NOMO-1 treated with dmso at 0.1 percent for 144 hours (cell line): ENCODE data around the gene HOXD9.

ENCODE experiments used
- DNase-seq: peaks from one replicate; lab custom pipeline; 2025; ENCODE audit not compliant: unreplicated experiment; lab: John Stamatoyannopoulos, UW

Gene HOXD9

DNA sequence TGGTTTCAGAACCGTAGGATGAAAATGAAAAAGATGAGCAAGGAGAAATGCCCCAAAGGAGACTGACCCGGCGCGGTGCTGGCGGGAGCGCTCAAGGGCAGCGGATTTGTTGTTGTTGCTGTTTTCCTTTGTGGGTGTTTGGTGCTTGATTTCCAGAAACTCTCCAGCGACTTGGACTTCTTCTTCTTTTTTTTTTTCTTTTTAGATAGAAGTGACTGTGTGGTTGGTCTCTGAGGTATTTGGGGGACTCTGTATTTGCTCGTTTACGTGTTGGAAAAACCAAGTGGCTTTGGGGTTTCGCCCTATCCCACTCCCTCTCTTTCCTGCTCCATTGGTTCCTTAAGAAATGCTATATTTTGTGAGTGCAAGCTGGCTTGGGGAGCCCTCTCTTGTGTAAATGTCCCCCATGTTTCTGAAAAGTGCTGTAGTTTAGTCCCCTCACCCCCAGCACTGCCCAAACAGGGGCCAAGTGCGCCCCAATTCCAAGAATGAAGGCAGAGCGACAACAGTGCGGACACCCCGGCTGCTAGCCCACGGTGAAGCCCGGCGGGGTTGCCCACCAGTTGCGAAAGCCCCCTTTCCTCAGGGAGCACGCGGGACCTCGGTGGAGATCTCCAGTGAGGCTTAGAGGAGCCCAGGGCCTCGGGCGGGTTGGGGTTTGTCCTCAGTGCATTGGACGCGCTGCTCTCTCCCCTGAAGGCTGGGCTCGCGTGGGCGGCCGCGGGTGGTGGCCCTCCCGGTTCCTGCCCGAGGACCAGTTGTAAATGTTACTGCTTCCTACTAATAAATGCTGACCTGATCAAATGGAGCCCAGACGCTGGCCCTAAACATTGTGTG is 1.8 kb downstream of the HOXD9 start:
- no peak for DNase-seq

DNA sequence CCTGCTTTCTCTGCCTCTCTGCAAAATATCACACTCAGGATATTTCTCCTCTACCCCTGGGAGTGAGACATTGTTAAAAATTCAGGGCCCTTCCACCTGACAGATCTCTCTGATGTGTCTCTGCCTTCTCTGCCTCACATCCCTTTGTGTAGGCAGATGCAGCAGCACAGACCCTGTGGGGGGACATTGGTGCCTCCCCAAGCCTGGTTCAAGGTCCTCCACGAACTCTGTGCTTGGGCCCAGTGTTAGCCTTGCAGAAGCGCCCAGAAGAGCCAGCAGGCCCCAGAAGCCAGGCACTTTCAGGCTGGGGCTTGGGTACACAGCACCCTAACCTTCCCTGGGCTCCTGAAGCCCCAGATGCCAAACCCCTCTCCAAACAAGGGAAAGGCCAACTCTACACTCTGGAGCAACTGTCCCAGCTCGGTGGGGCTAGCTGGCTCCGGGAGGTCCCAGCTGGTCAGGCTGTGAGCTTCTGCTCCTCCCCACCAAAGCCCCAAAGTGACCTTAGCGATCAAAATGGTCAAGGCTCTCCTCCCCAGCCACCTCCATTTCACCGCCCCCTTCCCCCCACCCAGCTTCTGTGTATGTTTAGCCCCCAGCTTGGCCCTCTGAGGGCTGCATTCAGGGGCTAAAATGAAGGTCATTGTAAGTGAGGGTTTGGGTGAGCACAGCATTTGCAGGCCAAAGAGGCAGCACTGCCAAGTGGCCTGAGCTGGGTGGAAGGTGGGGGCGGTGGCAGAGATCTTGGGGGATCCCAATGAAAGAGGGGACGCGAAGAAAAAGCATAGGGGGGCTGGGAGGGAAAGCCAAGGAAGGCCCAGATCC is 2.6 kb downstream of the HOXD9 start:
- no peak for DNase-seq

DNA sequence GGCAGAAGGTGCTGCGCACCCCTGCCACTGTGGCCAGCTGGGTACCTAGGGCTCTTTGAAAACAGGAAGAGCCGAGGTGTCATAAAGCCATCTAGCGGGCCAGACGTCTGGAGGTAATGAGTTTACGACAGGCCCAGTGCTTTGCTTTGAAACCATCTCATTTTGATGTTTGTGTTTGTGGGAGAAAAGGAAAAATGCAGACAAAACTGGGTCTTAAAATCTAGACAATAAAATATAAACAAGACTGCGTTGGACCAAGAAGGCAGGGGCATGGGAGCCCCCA is 3.2 kb downstream of the HOXD9 start:
- DNase-seq, result no peak

DNA sequence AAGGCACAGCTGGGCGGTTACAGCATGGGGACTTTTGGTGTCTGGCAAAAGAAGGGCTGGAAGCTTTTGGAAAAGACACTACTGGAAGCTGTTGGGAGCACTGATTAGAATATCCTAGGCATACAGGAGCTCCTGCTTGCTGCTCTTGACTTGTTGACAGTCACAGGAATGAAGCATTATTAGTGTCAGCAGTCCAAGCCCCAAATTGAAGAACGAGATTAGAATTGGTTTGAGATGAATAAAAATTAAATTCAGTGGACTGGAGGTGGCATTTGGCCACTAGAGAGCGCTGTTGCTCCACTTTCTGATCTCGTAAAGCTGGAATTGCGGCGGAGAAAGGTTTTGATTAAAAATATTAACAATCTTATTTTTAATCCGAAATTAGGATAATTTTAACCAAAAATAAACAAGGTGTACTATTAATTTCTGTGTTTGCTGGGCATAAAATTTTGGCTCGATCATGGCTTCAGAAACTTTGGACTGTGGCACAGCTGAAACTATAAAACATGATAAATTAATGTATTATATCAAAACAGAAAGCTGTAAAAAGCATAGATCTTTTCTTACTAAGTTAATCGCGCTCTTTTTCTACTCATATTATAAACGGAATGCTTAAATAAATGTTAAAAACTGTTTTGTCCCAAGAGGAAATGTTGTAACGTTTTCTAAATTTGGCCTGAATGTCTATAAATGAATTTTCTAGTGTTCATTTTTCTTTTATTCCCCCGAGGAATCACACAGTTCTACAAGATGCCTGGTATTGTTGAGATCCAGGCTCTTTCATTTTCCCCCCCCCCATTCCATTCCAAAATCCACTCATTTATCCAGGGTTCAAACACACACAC is 4.6 kb downstream of the HOXD9 start:
- DNase-seq, result no peak

DNA sequence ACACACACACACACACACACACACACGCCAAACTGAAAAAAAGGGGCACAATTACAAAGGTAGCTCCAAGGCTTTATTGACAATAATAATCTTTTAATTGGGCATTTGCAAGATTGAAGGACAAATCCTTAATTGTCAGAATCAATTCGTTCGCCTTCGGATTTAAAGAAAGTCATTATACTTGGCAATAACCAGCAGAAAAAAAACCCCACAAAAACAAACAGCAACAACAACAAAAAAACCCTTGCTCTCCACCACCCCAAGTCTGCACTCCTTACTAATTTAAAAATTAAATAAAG is 5.2 kb downstream of the HOXD9 start:
- no peak for DNase-seq

DNA sequence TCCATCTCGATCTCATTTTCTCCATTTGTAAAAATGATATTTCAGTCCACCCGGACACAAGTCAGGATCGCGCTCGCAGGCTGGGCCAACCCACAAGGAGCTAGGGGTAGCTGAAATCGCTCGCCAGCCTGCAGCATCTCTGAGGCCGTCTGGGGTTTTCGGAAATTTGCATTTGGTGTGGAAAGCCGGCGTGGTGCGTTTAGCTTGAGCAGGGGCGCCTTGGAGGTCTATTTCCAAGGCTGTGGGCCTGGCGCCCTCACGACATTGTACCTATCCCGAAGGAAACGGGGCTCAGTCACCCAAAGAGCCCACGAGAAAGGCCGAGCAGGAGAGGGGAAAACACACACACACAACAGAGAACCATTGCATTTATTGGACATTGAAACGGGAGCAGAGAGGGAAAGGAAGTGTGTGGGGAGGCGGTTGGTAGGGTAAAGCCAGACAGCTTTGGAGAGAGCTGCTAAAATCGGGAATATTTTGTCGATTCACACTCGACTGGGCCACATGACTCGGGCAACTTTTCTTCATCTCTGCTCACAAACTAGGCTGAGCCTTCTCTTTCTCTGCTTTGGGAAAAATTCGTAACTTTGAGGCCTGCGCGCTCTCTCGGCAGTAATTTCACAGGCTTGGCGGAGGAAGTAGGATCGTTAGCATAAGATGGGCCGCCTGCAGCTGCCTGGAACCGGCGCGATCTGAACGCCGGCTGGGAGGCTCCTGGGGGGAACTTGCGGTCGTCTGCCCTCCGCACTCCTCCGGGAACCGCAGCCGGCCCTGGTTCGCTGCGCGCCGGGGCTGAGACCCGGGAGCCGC is 5.9 kb downstream of the HOXD9 start:
- DNase-seq, result no peak

DNA sequence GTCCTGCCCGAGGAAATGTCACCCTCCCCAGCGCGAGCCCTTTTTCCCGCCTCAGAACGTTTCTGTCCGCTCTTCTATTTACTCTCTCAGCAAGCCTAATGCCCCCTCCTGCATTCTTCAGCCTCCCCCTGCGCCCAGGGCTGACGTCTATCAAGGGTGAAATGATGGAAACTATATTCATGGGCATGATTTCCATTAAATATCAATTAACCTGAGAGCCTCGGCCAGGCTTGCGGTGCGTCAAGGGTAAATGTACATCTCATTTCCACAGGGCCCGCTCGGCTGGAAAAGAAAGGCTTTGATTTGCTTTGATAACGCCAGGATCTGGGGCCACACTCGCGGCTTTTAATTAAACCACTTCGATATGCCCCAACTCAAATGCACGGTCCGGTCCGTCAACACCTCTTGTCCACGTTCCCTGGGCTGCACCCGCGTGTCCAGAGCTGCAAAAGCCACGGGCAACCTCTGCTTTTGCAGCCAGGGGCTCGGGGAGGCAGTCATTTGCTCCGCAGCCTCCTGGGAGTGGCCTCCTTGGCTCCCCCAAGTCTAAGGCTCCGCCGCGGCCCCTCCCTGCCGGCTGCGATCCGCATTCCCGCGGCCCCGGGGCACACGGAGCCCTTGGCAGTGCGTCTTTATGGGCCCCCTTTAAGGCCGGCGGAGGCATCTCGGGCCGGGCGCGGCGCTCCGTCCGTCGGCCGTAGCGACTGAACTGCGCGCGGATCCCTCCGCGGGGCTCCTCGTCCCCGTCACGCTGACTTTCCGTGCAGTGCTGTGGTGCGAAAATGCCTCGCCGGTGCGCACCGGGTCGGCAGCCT is 6.7 kb downstream of the HOXD9 start, which contains the start of gene HOXD8:
HOXD8 (plus strand) TSS at position 724 of the 815 bp plus-strand sequence. CDS start 662 bp downstream, outside the sequence.
- DNase-seq, result no peak

DNA sequence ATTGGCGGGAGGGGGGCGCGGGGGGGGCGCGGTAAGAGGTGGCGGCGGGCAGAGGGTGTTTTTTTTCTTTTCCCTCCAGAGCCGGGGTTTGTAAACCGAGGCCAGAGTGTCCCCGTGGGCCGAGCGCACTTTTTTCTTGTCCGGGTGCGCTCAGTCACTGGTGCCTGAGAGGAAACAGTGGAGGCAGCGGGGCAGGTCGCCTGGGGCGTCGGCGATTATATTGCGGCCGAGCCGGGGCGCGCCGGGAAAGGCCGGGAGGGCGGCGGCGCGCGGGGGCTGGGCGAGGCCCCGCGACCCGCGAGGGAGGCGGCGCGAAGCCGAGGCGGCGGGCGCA is 7.3 kb downstream of the HOXD9 start:
- no peak for DNase-seq

DNA sequence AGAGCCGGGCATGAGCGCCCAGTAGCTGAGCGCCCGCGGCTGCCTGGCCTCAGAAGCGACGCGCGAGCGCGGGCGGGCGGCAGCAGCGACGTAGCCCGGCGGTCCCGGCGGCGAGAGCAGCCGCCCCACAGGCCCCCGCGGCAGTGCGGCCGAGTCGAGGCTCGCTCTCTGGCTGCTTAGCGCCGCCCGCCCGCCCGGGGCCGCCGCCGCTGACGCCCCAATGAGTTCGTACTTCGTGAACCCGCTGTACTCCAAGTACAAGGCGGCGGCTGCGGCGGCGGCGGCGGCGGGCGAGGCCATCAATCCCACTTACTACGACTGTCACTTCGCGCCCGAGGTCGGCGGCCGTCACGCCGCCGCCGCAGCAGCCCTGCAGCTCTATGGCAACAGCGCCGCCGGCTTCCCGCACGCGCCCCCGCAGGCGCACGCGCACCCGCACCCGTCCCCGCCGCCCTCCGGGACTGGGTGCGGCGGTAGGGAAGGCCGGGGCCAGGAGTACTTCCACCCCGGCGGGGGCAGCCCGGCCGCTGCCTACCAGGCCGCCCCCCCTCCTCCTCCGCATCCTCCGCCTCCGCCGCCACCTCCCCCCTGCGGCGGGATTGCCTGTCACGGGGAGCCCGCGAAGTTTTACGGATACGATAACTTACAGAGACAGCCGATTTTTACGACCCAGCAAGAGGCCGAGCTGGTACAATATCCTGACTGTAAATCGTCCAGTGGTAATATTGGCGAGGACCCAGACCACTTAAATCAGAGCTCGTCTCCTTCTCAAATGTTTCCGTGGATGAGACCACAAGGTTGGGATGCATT is 7.8 kb downstream of the HOXD9 start:
- DNase-seq, result no peak

DNA sequence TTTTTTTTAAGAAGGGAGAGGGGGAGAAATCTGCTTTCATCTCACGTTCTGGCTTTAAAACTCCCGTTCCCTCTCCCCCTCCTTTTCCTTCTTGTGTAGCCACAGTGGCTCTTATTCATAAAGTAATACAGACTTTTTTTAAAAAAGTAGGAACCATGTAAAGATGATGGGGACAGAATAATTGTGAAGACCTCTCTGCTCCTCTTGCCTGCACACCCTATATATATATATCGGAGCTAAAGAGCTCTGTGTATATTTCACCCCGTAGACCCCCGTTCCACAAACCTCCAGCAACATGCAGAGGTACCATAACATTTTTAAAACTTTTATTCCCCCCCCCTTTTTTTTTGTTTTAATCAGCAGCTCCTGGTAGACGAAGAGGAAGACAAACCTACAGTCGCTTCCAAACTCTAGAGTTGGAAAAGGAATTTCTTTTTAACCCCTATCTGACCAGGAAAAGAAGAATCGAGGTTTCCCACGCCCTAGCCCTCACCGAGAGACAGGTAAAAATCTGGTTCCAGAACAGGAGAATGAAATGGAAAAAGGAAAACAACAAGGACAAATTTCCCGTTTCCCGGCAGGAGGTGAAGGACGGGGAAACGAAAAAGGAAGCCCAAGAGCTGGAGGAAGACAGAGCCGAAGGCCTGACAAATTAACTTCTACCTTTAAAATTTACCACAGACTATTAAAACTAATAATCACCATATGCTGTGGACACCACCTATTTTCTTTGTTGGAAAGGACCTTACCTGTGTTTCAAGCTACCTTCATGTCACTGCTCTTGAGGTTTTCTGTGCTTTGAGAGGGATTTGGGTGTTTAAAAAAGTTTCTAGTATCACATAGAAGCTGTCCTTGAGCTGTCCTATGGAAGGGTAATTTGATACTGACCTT is 8.7 kb downstream of the HOXD9 start:
- no peak for DNase-seq

DNA sequence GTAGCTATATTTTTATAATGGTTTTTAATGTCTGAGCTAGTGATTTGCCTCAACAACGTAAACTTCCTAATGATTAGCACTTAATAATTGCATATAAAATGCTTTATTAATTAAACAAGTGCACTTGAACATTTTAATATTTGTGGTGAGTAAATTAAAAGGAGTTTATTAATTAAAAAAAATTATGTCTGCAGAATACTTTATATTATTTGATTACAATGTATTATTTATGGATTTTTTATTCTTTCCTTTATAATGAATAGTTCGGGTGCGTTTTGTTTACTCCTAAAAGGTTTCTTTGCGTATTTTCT is 9.3 kb downstream of the HOXD9 start:
- DNase-seq, result no peak

DNA sequence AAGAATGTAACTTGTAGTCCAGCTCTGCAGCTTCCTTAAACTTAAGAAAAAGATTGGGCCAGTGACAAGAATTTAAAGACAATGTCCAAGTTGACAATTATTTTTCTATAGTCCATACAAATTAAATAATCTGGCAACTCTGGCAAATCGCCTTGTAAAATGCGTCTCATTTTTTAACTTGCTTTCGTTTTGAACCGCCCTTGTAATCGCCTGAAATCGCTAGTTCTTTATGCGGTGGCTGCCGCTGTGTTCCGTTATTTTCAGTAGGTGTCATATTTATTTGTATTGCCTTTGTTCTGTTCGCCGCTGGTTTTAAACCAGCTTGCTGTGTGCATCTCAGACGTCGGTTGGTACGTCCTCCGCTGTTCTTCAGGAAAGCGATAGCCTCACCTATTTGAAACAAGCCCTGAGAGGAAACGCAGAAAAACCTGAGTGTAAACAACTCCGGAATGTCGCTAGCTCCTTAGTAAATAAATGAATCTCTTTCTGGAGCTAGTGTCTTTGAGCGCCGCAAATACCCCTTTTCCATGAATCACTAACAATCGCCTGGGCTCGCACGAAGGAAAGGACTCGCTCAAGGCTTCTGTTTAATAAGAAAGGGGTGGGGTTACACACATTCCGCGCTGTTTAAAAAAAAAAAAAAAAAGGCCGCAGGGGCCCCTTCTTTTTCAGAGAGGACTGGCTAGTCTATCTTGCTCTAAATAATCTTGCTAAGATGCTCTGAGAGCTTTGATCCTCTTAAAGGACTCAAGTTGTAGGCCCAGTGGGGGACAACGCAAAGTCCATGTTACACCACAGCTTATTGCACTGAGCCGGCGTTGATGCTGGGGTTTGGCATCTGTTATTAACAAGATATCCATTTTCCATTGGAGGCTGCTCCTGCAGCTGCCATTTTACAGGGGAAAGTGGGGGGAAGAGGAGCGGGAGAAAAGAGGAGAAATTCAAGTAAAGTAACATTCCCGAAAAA is 10.0 kb downstream of the HOXD9 start:
- DNase-seq, result no peak

DNA sequence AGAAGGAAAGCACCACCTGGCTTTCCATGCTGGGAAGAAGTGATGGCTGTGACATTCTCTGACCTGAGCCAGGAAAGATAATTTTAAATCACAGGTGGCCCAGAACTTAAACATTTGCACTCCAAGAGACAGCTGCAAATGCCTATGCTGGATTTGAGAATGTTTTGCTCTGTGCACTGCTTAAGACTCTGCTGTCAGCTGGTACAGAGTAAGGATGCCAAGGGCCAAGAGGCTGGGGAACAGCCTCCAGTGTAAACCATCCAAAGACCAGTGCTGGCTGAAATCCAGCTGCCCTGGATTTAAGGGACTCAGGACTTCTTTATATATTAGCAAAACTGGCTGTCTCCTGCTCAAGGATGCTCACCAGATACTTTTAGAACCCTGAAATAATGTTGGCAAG is 10.9 kb downstream of the HOXD9 start:
- no peak for DNase-seq

DNA sequence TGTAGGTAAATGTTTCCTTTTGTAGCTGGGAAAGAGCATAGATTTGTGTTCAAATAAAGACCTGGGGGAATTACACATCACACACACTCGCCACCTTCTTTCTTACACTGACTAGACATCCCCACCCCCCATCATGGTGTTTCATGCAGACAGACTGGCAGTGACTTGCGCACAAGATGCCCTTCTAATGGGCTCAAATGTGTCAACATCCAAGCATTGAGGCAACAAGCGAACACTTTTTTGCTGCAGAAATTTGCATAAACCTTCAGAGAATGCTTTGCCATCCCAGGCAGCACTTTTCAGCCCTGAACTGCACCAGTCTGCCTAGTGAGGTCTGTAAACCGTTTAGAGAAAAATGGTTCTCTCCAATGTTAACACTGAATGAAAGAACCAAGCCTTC is 11.5 kb downstream of the HOXD9 start:
- no peak for DNase-seq

DNA sequence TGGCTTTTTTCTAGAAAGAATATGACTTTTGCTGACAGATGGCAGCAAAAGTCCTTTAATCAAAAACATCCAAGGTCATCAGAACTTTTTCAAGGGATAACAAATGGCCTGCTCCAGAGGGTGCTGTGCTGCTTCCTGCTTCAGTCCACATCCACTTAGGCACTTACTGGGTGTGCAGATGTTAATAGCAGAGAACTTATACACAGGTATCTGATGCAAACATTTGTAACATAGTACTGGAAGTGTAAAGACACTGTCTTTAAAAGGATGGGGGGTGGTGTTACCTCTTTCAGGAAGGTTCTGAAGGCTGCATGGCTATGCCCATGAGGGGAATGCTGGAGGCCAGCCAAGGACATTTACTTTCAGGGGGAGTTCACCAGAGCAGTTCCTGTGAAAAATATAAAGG is 12.5 kb downstream of the HOXD9 start:
- no peak for DNase-seq

DNA sequence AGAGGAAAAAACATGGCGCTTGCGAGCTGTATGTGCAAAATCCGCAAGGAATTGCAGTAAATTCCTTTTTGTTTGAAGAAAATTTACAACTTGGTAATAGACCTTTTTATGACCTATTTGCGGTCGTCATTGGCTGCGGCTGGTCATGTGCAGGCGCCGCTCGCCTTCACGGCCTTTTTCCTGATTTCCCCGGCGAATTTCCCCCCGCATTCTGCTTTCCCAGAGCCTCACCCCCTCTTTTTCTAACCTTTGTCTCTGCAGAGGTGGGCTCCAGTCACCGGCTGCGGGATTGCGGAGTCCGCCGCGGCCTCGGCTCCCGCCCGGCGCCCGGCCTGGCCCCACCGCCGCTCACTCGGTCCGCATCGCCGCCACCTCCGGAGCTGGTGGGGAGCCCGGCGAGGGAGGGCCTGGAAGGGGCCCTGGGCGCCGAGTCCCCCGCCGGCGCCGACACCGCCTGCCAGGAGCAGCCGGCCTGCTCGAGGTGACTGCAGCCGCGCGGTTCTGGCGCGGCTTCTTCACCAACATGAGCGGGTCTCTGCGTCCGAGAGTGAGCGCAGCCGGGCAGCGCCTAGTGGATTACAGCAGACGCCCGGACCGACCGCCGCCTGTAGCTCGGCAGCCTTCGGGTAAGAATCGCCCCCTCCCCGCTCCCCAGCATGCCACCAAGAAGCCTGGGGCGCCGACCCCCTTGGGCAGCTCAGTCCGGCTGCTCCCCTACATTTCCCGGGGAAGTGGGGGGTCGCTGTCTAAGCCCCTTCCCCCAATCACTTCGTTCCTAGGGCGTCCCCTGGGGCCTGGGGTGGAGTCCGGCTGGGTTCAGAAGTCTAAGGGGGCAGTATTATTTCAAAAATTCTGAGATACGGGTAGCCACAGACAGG is 14.1 kb downstream of the HOXD9 start:
- DNase-seq, result no peak

DNA sequence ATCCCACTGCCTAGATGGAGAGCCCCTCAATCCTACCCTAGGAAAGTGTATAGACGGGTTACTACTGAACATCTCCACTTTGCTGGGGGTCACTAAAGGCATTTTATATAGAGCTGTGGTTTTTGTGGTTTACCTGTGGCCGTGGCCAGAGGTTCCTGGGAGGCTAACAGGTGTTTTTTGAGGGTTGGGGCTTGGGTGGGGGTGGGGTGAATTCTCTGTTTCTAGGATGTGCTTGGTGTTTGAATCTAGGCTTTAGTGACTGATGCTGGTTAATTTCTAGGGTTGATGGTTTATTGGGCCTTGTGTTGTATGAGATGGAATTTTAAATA is 14.7 kb downstream of the HOXD9 start:
- DNase-seq, result no peak
